SKM-1 (cell line): ENCODE results near the gene RTP1.
"Not testable (repeated sequence)": the region's sequence is repeated elsewhere in the genome, so short reads cannot be mapped to it uniquely, and the experiment has no call there.

ENCODE experiments used
- DNase-seq: peaks from one replicate; lab custom pipeline; 2025; ENCODE audit not compliant: unreplicated experiment; lab: John Stamatoyannopoulos, UW

The RTP1 gene

GRCh38 chr3:187237741-187238140, 40.5 kb downstream of the RTP1 start:
- no peak for DNase-seq

- DNase-seq = no peak
Measured at GRCh38 chr3:187238239-187238638, 41.0 kb downstream of the RTP1 start.

GRCh38 chr3:187238835-187239234, 41.5 kb downstream of the RTP1 start:
- DNase-seq = not testable (repeated sequence)

DNA sequence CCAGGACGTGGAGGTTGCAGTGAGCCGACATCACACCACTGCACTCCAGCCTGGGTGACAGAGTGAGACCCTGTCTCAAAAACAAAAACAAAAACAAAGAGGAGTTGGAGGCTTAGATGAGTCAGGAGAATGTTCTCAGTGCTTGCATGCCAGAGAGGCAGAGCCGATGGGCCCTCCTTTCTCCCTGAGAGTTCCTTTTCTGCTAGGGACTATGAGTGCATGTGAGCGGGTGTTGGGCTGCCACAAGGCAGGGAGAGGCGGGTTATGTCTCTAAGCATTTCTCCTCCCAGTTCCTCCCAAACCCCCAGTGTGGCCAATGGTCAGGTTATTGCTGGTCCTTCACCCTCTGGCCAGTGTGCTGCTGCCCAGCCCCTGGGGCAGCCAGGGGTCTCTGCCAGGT, 45.1 kb downstream of the RTP1 start:
- DNase-seq = no peak

GRCh38 chr3:187242900-187243299, 45.6 kb downstream of the RTP1 start:
- no peak for DNase-seq

- no peak for DNase-seq
Measured at GRCh38 chr3:187243933-187244524, 46.7 kb downstream of the RTP1 start.

DNA sequence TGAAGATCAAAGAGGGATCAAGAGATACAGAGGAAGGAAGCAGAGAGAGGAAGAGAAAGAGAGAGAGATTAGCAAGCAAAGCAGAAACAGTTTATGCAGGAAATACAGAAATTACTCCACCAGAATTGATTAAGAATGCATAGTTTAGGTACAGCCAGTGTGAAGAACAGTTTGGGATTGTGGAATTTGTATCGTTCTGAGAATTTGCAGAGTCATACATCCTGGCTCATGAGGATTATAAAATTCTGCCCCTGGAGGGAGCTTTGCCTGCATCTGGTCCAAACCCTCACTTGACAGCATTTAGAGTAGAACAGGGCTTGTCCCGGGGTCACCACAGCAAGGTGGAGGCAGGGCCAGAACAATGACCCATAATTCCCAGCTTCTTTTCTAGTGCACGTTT, 50.1 kb downstream of the RTP1 start:
- no peak for DNase-seq
